Measurements from ENCODE around the gene CBR1.

DNA sequence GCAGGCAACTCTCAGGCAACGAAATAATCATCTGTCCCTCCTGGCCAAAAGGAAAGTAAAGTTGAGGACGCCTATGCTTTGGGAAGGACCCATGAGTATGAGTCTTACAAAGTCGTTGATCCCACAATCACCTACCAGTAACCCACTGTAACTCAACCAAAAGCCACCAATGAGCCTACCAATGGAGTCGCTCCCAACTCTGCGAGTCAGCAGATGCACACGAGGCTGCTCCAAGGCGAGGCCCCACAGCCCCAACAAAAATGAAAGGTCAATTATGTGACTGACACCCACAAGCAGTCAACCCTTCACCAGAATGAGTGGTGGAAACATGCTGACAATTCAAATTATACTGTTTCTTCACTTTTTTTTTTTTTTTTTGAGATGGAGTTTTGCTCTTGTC, 21.5 kb upstream of the CBR1 start:
- TF ChIP-seq EZH2 (IDR thresholded peaks at IDR 0.05; ENCODE audit: borderline replicate concordance, insufficient read depth, low read depth, low read length, poor library complexity, severe bottlenecking) (no peak), CTCF (IDR thresholded peaks at IDR 0.05) (no peak)

Measured in B cell (primary cell).